ENCODE measurements around the gene MET. TPM values are rescaled to one million over a fixed set of nuclear protein-coding genes. Genes with fewer than 3 reads are reported as not detected.
"Not testable (repeated sequence)": the region's sequence is repeated elsewhere in the genome, so short reads cannot be mapped to it uniquely, and the experiment has no call there.

Gene MET
- total RNA-seq, 1 donor from 2014 or later = 161 TPM

DNA sequence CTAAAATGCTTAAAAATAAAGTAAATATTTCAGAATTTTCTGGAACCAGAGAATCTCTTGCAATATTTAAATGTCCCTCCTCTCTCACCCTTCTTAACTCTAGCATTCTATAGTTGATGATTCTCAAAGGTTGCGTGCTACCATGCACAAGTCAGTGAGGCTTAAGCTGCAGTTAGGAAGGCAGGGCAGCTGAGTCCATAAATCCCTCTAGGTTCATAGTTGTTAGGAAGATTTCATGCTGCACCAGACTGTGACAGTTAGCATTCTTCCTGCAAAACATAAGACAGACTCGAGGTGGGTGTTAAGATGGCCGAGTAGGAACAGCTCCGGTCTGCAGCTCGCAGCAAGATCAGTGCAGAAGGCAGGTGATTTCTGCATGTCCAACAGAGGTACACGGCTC, 70.6 kb downstream of the MET start:
- no peak for DNase-seq (ENCODE audit: low read depth)
- peaks cover 5% of the 10 kb centered on the region for H3K36me3 ChIP-seq (ENCODE audit: control insufficient read depth, insufficient read depth, low read length)
- TF ChIP-seq, protein P1, sequence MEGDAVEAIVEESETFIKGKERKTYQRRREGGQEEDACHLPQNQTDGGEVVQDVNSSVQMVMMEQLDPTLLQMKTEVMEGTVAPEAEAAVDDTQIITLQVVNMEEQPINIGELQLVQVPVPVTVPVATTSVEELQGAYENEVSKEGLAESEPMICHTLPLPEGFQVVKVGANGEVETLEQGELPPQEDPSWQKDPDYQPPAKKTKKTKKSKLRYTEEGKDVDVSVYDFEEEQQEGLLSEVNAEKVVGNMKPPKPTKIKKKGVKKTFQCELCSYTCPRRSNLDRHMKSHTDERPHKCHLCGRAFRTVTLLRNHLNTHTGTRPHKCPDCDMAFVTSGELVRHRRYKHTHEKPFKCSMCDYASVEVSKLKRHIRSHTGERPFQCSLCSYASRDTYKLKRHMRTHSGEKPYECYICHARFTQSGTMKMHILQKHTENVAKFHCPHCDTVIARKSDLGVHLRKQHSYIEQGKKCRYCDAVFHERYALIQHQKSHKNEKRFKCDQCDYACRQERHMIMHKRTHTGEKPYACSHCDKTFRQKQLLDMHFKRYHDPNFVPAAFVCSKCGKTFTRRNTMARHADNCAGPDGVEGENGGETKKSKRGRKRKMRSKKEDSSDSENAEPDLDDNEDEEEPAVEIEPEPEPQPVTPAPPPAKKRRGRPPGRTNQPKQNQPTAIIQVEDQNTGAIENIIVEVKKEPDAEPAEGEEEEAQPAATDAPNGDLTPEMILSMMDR (IDR thresholded peaks at IDR 0.05; ENCODE audit: insufficient read depth, low read length, poor library complexity, severe bottlenecking) = no peak

DNA sequence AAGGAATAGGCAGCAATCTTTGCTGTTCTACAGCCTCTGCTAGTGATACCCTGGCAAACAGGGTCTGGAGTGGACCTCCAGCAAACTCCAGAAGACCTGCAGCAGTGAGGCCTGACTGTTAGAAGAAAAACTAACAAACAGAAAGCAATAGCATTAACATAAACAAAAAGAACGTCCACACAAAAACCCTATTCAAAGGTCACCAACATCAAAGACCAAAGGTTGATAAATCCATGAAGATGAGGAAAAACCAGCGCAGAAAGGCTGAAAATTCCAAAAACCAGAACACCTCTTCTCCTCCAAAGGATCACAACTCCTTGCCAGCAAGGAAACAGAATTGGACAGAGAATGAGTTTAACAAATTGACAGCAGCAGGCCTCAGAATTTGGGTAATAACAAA, 71.8 kb downstream of the MET start:
- H3K4me3 ChIP-seq (ENCODE audit: low read depth, low read length); H3K27me3 ChIP-seq (ENCODE audit: control insufficient read depth, insufficient read depth, low read length); DNase-seq (ENCODE audit: low read depth); H3K36me3 ChIP-seq (ENCODE audit: control insufficient read depth, insufficient read depth, low read length): not testable (repeated sequence)

More for the DNA sequence above, 70.6 kb downstream of the MET start:
- no peak overlapping the region for H3K4me3 ChIP-seq (ENCODE audit: low read depth, low read length)
- no peaks in the 10 kb centered on the region for H3K27me3 ChIP-seq (ENCODE audit: control insufficient read depth, insufficient read depth, low read length)

- not testable (repeated sequence) for H3K27me3 ChIP-seq (ENCODE audit: control insufficient read depth, insufficient read depth, low read length); H3K4me3 ChIP-seq (ENCODE audit: low read depth, low read length); H3K36me3 ChIP-seq (ENCODE audit: control insufficient read depth, insufficient read depth, low read length); DNase-seq (ENCODE audit: low read depth)
Measured at GRCh38 chr7:116746388-116746787, 74.4 kb downstream of the MET start.

- not testable (repeated sequence) for DNase-seq (ENCODE audit: low read depth); H3K27me3 ChIP-seq (ENCODE audit: control insufficient read depth, insufficient read depth, low read length); H3K4me3 ChIP-seq (ENCODE audit: low read depth, low read length)
Measured at GRCh38 chr7:116751070-116751469, 79.1 kb downstream of the MET start.

DNA sequence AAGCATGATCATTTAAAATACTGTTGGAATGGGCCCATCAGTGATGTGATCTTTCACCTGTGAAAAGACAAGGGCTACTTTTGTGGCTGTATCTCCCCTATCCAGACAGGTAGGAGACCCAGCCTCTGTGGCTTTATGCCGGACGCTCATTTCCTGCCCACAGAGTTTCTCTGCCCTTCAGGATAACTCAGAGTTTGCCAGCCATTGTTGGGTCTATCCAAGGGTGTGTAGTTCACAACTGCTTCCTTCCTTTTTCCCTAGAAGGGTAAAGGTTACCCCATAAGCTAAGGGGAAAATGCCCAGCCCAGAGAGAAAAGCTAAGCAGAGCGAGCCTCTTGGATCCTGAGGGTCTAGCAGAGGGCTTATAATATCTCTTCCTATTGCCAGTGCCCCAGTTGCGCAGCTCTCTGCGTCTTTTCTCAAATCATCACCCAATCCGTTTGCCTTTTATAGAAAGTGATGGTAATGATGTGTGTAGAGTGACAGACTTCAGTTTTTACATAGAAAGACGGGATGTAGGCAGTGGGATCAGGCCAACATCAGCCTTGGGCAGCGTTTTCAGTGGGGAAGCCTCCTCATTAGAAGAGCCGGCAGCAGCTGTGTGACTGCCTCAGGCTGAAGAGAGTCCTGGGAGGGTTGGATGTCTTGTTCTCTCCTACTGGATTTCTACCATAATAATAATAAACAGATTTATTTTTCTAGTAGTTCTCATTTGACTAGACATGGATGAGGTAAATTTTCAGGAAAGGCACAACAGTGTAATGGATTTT, 80.5 kb downstream of the MET start:
- Histone ChIP-seq H3K27me3 (ENCODE audit: control insufficient read depth, insufficient read depth, low read length) (no peaks in the 10 kb centered on the region), H3K36me3 (ENCODE audit: control insufficient read depth, insufficient read depth, low read length) (peaks cover 1% of the 10 kb centered on the region), H3K4me3 (ENCODE audit: low read depth, low read length) (no peak overlapping the region)
- DNase-seq (ENCODE audit: low read depth) = no peak
- TF ChIP-seq, protein P1 (IDR thresholded peaks at IDR 0.05; ENCODE audit: insufficient read depth, low read length, poor library complexity, severe bottlenecking) = no peak

More at GRCh38 chr7:116751070-116751469, 79.1 kb downstream of the MET start:
- not testable (repeated sequence) for H3K36me3 ChIP-seq (ENCODE audit: control insufficient read depth, insufficient read depth, low read length)

DNA sequence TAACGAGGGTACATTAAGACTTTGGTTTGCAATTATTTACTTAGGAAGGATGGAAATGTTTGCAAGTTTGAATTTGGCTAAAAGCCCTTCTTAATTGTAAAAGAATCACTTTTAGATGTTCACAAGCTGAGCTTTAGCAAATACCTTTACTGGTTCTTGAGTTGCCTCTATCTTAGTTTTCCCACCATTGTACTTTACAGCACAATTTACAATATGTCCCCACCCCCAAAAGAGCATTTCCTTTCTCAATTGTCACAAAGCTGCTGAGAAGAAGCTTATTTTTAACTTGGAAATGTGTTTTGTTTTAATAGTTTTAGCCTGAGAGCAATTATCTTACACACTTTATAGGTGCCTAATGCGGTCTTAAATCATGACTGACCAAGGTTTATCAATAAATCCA, 81.1 kb downstream of the MET start:
- DNase-seq (ENCODE audit: low read depth) = no peak
- no peak overlapping the region for H3K4me3 ChIP-seq (ENCODE audit: low read depth, low read length)
- H3K27me3 ChIP-seq (ENCODE audit: control insufficient read depth, insufficient read depth, low read length) = no peaks in the 10 kb centered on the region
- peaks cover 1% of the 10 kb centered on the region for H3K36me3 ChIP-seq (ENCODE audit: control insufficient read depth, insufficient read depth, low read length)
- TF ChIP-seq, protein P1 (IDR thresholded peaks at IDR 0.05; ENCODE audit: insufficient read depth, low read length, poor library complexity, severe bottlenecking) = no peak

GRCh38 chr7:116754186-116754585, 82.2 kb downstream of the MET start:
- TF ChIP-seq, protein P1 (IDR thresholded peaks at IDR 0.05; ENCODE audit: insufficient read depth, low read length, poor library complexity, severe bottlenecking) = no peak
- Histone ChIP-seq H3K36me3 (ENCODE audit: control insufficient read depth, insufficient read depth, low read length) (peaks cover 1% of the 10 kb centered on the region), H3K27me3 (ENCODE audit: control insufficient read depth, insufficient read depth, low read length) (no peaks in the 10 kb centered on the region), H3K4me3 (ENCODE audit: low read depth, low read length) (no peak overlapping the region)
- DNase-seq (ENCODE audit: low read depth) = no peak
